Transverse colon (tissue), 4 donors: Measurements from ENCODE around the gene CCNT2. TPM values are rescaled to one million over a fixed set of nuclear protein-coding genes. Genes with fewer than 3 reads are reported as not detected.
"Not testable (repeated sequence)": the region's sequence is repeated elsewhere in the genome, so short reads cannot be mapped to it uniquely, and the experiment has no call there.

Source experiments
- DNase-seq: peaks from one replicate; pipeline ENCODE4 v3.0.0-alpha.2; 2019
- H3K27ac ChIP-seq, 4 donors: fragments of 200-600 bp; sonication (generic); 2 replicates each; pipeline ENCODE4 v1.5.1; 2016 to 2018; ENCODE audit warnings: inconsistent platforms in 4 of 4
- H3K27me3 ChIP-seq: fragments of 200-600 bp; sonication (generic); 2 replicates; pipeline ENCODE4 v1.5.1; 2017; ENCODE audit warnings: inconsistent platforms
- H3K36me3 ChIP-seq, 4 donors: fragments of 200-600 bp; sonication (generic); 2 replicates each; pipeline ENCODE4 v1.5.1; 2017 to 2019; ENCODE audit warnings: inconsistent platforms in 4 of 4
- H3K4me1 ChIP-seq, 4 donors: fragments of 200-600 bp; sonication (generic); 2 replicates each; pipeline ENCODE4 v1.5.1; 2017 to 2020; ENCODE audit warnings: inconsistent platforms in 4 of 4
- H3K4me3 ChIP-seq, 4 donors: fragments of 200-600 bp; sonication (generic); 1 replicate in 1 of 4; 2 replicates in 3 of 4; pipeline versions ENCODE4 v1.5.1 to v1.6.1; 2017 to 2019; ENCODE audit warnings: inconsistent platforms in 4 of 4
- H3K9me3 ChIP-seq, 2 donors: fragments of 200-600 bp; sonication (generic); 2 replicates each; pipeline ENCODE4 v1.5.1; 2017 to 2019; ENCODE audit warnings: inconsistent platforms in 2 of 2
- CTCF ChIP-seq, 5 experiments: fragments of 200-600 bp in 3 of 5; fragments of 450-650 bp in 2 of 5; sonication (generic) in 3 of 5; IDR thresholded peaks; 1 replicate in 2 of 5; 2 replicates in 3 of 5; pipeline ENCODE4 v1.5.1; 2016 to 2017; ENCODE audit warnings: antibody characterized with exemption in 5 of 5, inconsistent platforms in 3 of 5, mild to moderate bottlenecking in 2 of 5, moderate library complexity in 1 of 5
- EP300 ChIP-seq: sonication (generic); formaldehyde crosslinking; IDR thresholded peaks from one replicate; pipeline ENCODE4 v1.6.1; 2017; ENCODE audit warnings: antibody characterized with exemption, low read depth
- POLR2A ChIP-seq: fragments of 450-650 bp; IDR thresholded peaks from one replicate; pipeline ENCODE4 v1.6.1; 2016; ENCODE audit warnings: antibody characterized with exemption, mild to moderate bottlenecking, moderate library complexity
- POLR2AphosphoS5 ChIP-seq, 3 donors: sonication (generic); formaldehyde crosslinking; IDR thresholded peaks; one replicate each; pipeline ENCODE4 v1.6.1; 2016; ENCODE audit warnings: antibody characterized with exemption in 3 of 3
- WGBS, 2 donors: methylation state at CpG; one replicate each; pipeline ENCODE4 v1.1.5; 2018; ENCODE audit warnings: low coverage in 1 of 2; 5-methylcytosine and 5-hydroxymethylcytosine counted together
- in situ Hi-C, 4 donors: fragments of 200-750 bp; cut with MboI; loops; one replicate each; pipeline versions ENCODE4 v1.15.0 to v1.15.1; 2017; ENCODE audit warnings: low sequenced_read_pairs in 3 of 4, low pct_ligation_motif_present in 1 of 4, low pct_unique_long_range_greater_than_20kb in 1 of 4
- intact Hi-C: fragments of 100-400 bp; cut with DNase I; formaldehyde crosslinking; loops from one replicate; pipeline ENCODE4 v1.15.1; 2023; ENCODE audit warnings: low total_unique reads
- total RNA-seq, 4 donors: library from RNA; depleted of rRNA; stranded (reverse); fragments of >200 nt; gene quantifications; one replicate each; pipeline ENCODE4 v1.1.0, GENCODE V29; 2016

Gene CCNT2
- total RNA-seq, 4 donors from 2014 or later = 24.7 to 57.5 (median 44.6) TPM

- DNase-seq = no peak
- Histone ChIP-seq H3K4me3 (no peak overlapping the region), H3K36me3 (no peaks in the 10 kb centered on the region), H3K27ac (no peak overlapping the region), H3K4me1 (no peaks in the 10 kb centered on the region), H3K27me3 (no peaks in the 10 kb centered on the region), H3K9me3 (no peaks in the 10 kb centered on the region)
- intact Hi-C loops (no loop called here), in situ Hi-C loops (loop anchor here in 3 of 4 donors (25.0 kb wide), 1 partner anchor 436 kb away; no protein-coding TSS in a partner anchor)
- peak in 4 of 5 experiments; percentile 14 to 30 (median 16) for TF ChIP-seq CTCF (IDR thresholded peaks at IDR 0.05)
- no peak for TF ChIP-seq POLR2A
Observed at GRCh38 chr2:134897932-134898331, 20.7 kb upstream of the CCNT2 start.

- in situ Hi-C loops = loop anchor here in 3 of 4 donors (25.0 kb wide), 1 partner anchor 437 kb away; no protein-coding TSS in a partner anchor
- TF ChIP-seq POLR2AphosphoS5 (IDR thresholded peaks at IDR 0.05) = no peak
- no peak for TF ChIP-seq POLR2A
- TF ChIP-seq CTCF (IDR thresholded peaks at IDR 0.05) = no peak
- TF ChIP-seq EP300 = no peak
- H3K27me3 ChIP-seq = no peaks in the 10 kb centered on the region
- H3K36me3 ChIP-seq = no peaks in the 10 kb centered on the region
- no peaks in the 10 kb centered on the region for H3K4me1 ChIP-seq
- intact Hi-C loops = no loop called here
- no peak overlapping the region for H3K4me3 ChIP-seq
- no peak overlapping the region for H3K27ac ChIP-seq
- no peak for DNase-seq
- no peaks in the 10 kb centered on the region for H3K9me3 ChIP-seq
Observed at GRCh38 chr2:134899204-134899603, 19.4 kb upstream of the CCNT2 start.

- H3K4me3 ChIP-seq = no peak overlapping the region
- TF ChIP-seq CTCF (IDR thresholded peaks at IDR 0.05) (no peak), POLR2AphosphoS5 (IDR thresholded peaks at IDR 0.05) (no peak), POLR2A (no peak), EP300 (no peak)
- no peaks in the 10 kb centered on the region for H3K27me3 ChIP-seq
- H3K27ac ChIP-seq = no peak overlapping the region
- 100% methylated on average over 1 of the region's 1 CpG for WGBS, 2 donors
- no peak for DNase-seq
- no peaks in the 10 kb centered on the region for H3K4me1 ChIP-seq
- H3K36me3 ChIP-seq = no peaks in the 10 kb centered on the region
- intact Hi-C loops (no loop called here), in situ Hi-C loops (loop anchor here in 2 of 4 donors (25.0 kb wide), 2 partner anchors 788 to 813 kb away; no protein-coding TSS in a partner anchor)
- H3K9me3 ChIP-seq = no peaks in the 10 kb centered on the region
Observed at GRCh38 chr2:134900151-134900550, 18.5 kb upstream of the CCNT2 start.

- H3K4me3 ChIP-seq, H3K36me3 ChIP-seq, H3K4me1 ChIP-seq, H3K9me3 ChIP-seq, DNase-seq, H3K27ac ChIP-seq, H3K27me3 ChIP-seq, intact Hi-C loops: not testable (repeated sequence)
- in situ Hi-C loops = loop anchor here in 2 of 4 donors (25.0 kb wide), 2 partner anchors 791 to 816 kb away; no protein-coding TSS in a partner anchor
- 90 to 100% methylated on average over 2 to 13 of the region's 13 CpGs for whole genome bisulfite sequencing, 2 donors
Observed at GRCh38 chr2:134903701-134904100, 14.9 kb upstream of the CCNT2 start.

- Histone ChIP-seq H3K27me3 (no peaks in the 10 kb centered on the region), H3K9me3 (no peaks in the 10 kb centered on the region), H3K36me3 (no peaks in the 10 kb centered on the region), H3K4me1 (no peaks in the 10 kb centered on the region), H3K27ac (no peak overlapping the region), H3K4me3 (no peak overlapping the region)
- intact Hi-C loops (no loop called here), in situ Hi-C loops (loop anchor here in 2 of 4 donors (25.0 kb wide), 2 partner anchors 793 to 818 kb away; no protein-coding TSS in a partner anchor)
- WGBS, 2 donors = 88 to 96% methylated on average over 2 of the region's 2 CpGs
- TF ChIP-seq CTCF (IDR thresholded peaks at IDR 0.05) (no peak), POLR2A (no peak), EP300 (no peak), POLR2AphosphoS5 (IDR thresholded peaks at IDR 0.05) (no peak)
- no peak for DNase-seq
Observed at GRCh38 chr2:134905168-134905567, 13.5 kb upstream of the CCNT2 start.
